GM12874 (cell line): Measurements from ENCODE around the gene ANKRD28.

Source experiments
- TF ChIP-seq, protein P1 (sequence below): IDR thresholded peaks from 2 replicates; pipeline ENCODE4 v1.5.1; 2011; ENCODE audit warnings: low read depth, mild to moderate bottlenecking, control low read depth, low read length, moderate library complexity; ENCODE audit not compliant: insufficient read depth

Gene ANKRD28

DNA sequence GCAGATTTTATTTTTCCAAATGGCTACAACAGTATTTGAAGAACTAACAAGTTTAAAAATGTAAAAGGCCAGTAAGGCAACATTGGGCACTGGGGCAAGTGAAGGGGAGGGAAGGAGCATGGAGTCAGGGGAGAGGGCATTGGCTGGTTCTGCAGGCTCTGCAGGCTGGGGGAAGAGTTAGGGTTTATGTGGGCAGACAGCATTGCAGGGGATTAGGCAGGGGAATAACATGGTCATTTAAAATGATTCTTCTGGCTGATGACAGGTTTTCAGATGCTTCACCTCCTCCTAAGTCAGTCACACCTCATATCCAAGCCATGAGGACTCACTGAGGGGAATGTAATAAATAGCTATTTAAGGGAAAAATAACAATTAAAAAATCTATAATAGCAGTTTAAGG lies 143.7 kb downstream of the ANKRD28 start:
- TF ChIP-seq, protein P1, sequence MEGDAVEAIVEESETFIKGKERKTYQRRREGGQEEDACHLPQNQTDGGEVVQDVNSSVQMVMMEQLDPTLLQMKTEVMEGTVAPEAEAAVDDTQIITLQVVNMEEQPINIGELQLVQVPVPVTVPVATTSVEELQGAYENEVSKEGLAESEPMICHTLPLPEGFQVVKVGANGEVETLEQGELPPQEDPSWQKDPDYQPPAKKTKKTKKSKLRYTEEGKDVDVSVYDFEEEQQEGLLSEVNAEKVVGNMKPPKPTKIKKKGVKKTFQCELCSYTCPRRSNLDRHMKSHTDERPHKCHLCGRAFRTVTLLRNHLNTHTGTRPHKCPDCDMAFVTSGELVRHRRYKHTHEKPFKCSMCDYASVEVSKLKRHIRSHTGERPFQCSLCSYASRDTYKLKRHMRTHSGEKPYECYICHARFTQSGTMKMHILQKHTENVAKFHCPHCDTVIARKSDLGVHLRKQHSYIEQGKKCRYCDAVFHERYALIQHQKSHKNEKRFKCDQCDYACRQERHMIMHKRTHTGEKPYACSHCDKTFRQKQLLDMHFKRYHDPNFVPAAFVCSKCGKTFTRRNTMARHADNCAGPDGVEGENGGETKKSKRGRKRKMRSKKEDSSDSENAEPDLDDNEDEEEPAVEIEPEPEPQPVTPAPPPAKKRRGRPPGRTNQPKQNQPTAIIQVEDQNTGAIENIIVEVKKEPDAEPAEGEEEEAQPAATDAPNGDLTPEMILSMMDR = no peak

DNA sequence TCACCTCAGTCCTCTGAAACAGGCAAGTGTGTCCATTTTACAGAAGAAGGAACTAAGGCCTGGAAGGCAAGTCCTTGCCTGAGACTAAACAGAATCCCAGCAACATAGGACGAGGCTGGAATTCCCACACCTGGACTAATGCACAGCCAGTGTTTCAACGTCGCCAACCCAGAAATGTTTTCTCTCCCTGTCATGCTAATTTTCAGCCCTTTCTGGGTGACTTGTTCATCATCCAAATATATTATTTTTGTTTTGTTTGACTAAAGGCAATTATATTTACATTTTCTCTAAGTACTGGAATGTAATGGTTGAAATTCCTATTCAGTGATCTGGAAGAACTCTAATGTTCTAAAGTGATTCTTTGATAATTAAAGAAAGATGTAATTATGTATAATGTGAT lies 144.5 kb downstream of the ANKRD28 start:
- TF ChIP-seq, protein P1 = no peak

DNA sequence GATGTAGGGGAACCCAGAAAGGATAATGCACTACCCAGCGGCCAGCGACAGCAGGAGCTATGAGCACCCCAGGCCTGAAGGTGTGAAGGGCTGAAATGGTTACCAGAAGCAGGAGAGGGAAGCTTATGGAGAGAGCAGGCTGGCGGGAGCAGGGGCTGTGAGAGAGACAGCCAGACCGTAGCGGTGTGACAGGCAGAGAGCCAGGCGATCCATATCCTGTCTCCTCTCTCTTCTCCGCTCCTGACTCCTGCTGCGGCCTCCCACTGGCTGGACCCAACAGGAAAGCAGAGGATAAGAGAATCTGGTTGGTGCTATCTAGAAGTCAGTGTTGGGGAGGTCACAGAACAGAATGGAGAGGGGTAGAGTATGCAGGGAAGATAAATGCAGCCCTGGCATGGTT lies 146.4 kb downstream of the ANKRD28 start:
- TF ChIP-seq, protein P1 = no peak

DNA sequence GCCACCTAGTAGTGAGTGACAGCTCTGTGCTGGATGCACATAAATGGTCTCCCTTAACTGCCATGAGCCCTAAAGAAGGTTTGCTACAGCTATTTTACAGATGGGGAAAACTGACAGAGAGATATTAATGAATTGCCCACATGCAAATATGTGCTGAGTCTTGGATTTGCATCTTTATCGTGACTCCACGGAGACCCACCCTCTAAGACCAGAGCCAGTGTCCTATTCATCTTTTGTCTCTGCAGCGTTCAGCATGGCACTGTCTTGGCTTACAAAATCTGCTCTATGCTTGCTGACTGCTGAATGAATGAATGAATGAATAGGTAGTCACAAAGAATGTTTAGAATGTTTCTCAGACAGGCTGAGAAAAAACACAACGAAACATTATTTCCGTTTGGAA lies 147.9 kb downstream of the ANKRD28 start:
- TF ChIP-seq, protein P1 = no peak

DNA sequence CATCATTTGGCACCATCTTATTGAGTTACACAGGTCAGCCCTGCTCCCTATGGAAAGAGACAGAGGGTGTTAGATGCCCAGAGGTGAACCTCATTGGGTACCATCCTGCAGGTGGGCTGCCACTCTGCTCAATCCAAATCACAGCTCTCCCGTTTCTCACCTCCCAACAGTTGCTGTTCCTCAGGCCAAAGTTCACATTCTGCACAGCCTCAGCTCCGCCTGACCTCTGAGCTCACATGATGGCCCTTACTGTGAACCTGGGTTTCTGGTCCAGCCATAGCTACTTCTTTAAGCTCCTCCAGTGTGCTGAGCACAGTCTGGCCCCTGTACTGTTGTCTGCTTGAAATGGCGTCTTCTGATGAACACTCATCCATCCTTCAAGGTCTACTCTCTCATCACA lies 148.4 kb downstream of the ANKRD28 start:
- TF ChIP-seq, protein P1 = no peak

DNA sequence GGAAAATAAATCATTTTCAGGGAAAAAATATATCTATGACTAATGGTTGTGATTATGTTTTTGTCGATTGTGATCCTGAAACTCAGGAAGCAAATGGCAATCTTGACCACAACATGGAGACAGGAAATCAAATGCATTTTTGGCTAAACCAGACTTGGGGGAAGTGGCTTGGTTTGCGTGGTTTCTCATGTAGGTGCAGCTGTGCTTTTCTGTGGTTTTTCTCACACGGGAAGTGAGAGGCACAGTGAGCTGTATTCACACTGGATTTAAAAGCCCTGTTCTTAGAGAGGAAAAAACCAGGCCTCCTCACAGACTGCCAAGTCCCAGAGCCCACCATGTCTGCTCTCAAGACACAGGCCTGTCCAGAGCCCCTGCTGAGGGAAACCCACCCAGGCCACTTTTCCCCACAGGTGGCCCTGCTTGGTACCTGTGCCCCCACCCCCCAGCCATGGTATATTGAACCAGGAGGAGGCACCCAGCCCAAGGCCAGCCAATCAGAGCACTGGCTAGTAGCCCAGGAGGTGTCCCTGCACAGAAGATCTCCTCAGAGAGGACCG lies 150.1 kb downstream of the ANKRD28 start:
- TF ChIP-seq, protein P1 = no peak

DNA sequence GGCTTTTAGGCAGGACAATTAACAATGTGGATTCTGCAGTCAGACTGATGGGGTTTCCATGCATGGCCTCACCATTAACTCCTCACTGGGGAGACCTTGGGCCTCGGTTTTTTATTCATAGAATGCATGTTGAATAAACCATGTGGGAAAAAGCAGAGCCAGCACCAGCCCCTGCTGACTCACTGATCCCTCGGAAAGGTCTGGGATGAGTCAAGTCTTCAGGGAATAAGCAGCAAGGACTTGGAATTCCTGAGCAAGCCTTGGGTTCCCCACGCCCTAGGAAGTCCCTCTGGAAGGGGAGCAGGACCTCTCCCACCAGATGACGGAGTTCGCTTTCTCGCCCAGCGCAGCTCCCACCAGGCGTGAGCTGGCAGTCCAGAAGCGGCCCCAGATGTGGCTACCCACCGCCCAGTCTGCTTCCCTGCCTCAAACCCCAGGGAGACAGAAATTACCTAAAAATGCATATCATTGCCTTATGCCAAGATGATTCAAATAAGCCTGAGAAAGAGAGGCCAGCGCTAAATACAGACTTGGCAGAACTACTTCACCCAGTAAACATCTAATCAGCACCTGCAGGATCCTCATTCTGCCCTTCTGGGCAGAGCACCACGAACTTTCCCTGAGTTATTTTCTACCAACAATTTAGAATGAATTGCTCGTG lies 150.8 kb downstream of the ANKRD28 start:
- TF ChIP-seq, protein P1 = no peak
